Measurements from ENCODE around the gene RNH1. TPM values are rescaled to one million over a fixed set of nuclear protein-coding genes. Genes with fewer than 3 reads are reported as not detected.

RNH1 gene
- total and polyA plus RNA-seq, 7 experiments from 2014 or later: 98.6 to 243 (median 136) TPM

DNA sequence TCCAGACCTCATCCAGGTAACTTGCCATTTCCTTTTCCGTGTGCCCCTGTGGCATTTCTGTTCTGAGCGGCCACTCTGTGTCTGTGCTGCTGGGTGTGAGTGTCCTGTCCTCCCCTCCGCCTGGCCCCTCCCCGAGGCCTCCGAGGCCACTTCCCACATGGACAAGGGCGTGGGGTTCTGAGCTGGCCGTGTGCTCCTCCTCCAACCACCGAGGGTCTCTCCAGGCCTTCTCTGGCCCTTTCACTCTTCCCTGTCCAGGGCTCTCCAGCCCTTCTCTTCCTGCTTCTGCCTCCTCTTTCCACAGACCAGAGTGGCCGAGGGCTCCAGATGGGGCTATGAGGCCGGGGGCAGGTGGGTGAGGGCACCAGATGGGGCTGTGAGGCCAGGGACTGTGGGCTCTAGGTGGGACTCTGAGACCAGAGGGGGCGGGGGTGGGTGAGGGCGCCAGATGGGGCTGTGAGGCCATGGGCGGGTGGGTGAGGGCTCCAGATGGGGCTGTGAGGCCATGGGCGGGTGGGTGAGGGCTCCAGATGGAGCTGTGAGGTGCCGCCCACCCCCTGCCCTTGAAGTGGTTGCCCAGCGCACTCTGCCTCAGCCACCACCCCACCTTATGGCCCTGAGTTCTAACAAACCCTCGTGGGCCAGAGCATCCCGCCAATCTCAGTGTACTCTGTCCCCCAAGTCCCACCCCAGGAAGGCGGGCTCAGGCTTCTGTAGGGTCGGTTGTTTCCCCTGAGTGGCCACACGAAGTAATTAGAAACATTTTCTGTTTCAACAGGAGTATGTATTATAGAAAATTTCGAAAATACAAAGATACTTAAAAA, 32.9 kb downstream of the RNH1 start:
- DNase-seq (no peak), ATAC-seq (no peak)
- intact Hi-C loops (cut with micrococcal nuclease): no loop called here
- no peaks in the 10 kb centered on the region for H3K4me1 ChIP-seq (ENCODE audit: control insufficient read depth in 2 of 2, insufficient read depth in 2 of 2, low read length in 2 of 2)
- no peak overlapping the region for H3K27ac ChIP-seq (ENCODE audit: low read depth, low read length)
- Mint-ChIP-seq H3K36me3 (peaks cover 0 to 6% (median 0%) of the 10 kb centered on the region in 5 donors), H3K27me3 (no peaks in the 10 kb centered on the region), H3K4me3 (no peak overlapping the region), H3K27ac (no peak overlapping the region), H3K4me1 (peaks cover 0 to 6% (median 0%) of the 10 kb centered on the region in 7 donors), H3K9me3 (no peaks in the 10 kb centered on the region)
- no peaks in the 10 kb centered on the region for H3K27me3 ChIP-seq (ENCODE audit: control insufficient read depth in 2 of 2, insufficient read depth in 2 of 2, low read length in 2 of 2)
- no peaks in the 10 kb centered on the region for H3K9me3 ChIP-seq (ENCODE audit: control insufficient read depth in 2 of 3, low read length in 3 of 3)
- H3K36me3 ChIP-seq (ENCODE audit: control insufficient read depth in 2 of 3, insufficient read depth in 3 of 3, low read length in 3 of 3): peaks cover 0 to 3% (median 0%) of the 10 kb centered on the region in 3 experiments
- no peak overlapping the region for H3K4me3 ChIP-seq (ENCODE audit: low read length)
- ChIA-PET POLR2A (no interaction called here), CTCF (no interaction called here)

DNA sequence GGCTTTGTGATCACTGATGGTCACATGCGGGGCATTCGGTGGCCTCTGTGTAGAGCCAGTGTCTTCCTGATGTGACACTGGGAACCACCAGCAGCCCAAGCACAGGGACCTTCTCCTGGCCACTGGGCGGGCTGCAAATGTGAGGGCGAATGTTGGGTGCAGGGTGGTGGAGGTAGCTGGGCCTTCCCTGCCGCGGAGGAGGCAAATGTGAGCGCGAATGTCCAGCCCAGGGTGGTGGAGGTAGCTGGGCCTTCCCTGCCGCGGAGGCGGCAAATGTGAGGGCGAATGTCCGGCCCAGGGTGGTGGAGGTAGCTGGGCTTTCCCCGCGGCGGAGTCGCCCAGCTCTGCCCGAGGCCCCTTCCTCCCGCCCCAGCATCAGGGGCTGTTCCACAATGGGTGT, 33.6 kb downstream of the RNH1 start:
- ChIA-PET CTCF (no interaction called here), POLR2A (no interaction called here)
- H3K36me3 Mint-ChIP-seq: peaks cover 0 to 3% (median 0%) of the 10 kb centered on the region in 5 donors
- H3K4me3 Mint-ChIP-seq: no peak overlapping the region
- Histone ChIP-seq H3K27me3 (ENCODE audit: control insufficient read depth in 2 of 2, insufficient read depth in 2 of 2, low read length in 2 of 2) (no peaks in the 10 kb centered on the region), H3K36me3 (ENCODE audit: control insufficient read depth in 2 of 3, insufficient read depth in 3 of 3, low read length in 3 of 3) (no peaks in the 10 kb centered on the region), H3K4me1 (ENCODE audit: control insufficient read depth in 2 of 2, insufficient read depth in 2 of 2, low read length in 2 of 2) (no peaks in the 10 kb centered on the region), H3K4me3 (ENCODE audit: low read length) (no peak overlapping the region), H3K9me3 (ENCODE audit: control insufficient read depth in 2 of 3, low read length in 3 of 3) (no peaks in the 10 kb centered on the region), H3K27ac (ENCODE audit: low read depth, low read length) (no peak overlapping the region)
- peaks cover 0 to 6% (median 0%) of the 10 kb centered on the region in 7 donors for H3K4me1 Mint-ChIP-seq
- intact Hi-C loops (cut with micrococcal nuclease): no loop called here
- ATAC-seq (no peak), DNase-seq (no peak)
- H3K9me3 Mint-ChIP-seq: no peaks in the 10 kb centered on the region
- H3K27me3 Mint-ChIP-seq: no peaks in the 10 kb centered on the region
- H3K27ac Mint-ChIP-seq: no peak overlapping the region

DNA sequence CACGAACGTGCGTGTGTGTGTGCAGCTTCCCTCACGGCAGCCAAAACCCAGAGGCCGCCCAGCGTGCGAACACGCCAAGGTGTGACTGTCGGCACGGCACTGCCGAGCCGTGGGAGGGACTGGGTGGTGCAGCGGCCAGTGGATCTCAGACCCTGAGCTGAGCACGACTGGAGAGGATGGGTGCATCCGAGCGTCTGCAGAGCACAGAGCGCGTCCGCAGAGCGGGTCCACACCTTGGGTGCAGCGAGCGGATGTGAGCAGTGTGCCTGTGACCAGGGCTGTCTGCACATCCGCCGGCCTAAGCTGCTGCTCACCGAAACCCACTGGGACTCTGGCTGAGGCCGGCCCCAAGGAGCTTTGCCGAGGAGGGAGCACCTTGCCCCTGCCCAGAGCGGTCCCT, 34.2 kb downstream of the RNH1 start:
- no peaks in the 10 kb centered on the region for H3K27me3 Mint-ChIP-seq
- Histone ChIP-seq H3K9me3 (ENCODE audit: control insufficient read depth in 2 of 3, low read length in 3 of 3) (no peaks in the 10 kb centered on the region), H3K27ac (ENCODE audit: low read depth, low read length) (no peak overlapping the region), H3K4me1 (ENCODE audit: control insufficient read depth in 2 of 2, insufficient read depth in 2 of 2, low read length in 2 of 2) (no peaks in the 10 kb centered on the region), H3K4me3 (ENCODE audit: low read length) (no peak overlapping the region), H3K27me3 (ENCODE audit: control insufficient read depth in 2 of 2, insufficient read depth in 2 of 2, low read length in 2 of 2) (no peaks in the 10 kb centered on the region), H3K36me3 (ENCODE audit: control insufficient read depth in 2 of 3, insufficient read depth in 3 of 3, low read length in 3 of 3) (no peaks in the 10 kb centered on the region)
- H3K27ac Mint-ChIP-seq: no peak overlapping the region
- ATAC-seq (no peak), DNase-seq (no peak)
- no peak overlapping the region for H3K4me3 Mint-ChIP-seq
- H3K36me3 Mint-ChIP-seq: peaks cover 0 to 7% (median 0%) of the 10 kb centered on the region in 5 donors
- intact Hi-C loops (cut with micrococcal nuclease): no loop called here
- no peaks in the 10 kb centered on the region for H3K9me3 Mint-ChIP-seq
- ChIA-PET POLR2A (no interaction called here), CTCF (no interaction called here)
- peaks cover 0 to 6% (median 0%) of the 10 kb centered on the region in 7 donors for H3K4me1 Mint-ChIP-seq

DNA sequence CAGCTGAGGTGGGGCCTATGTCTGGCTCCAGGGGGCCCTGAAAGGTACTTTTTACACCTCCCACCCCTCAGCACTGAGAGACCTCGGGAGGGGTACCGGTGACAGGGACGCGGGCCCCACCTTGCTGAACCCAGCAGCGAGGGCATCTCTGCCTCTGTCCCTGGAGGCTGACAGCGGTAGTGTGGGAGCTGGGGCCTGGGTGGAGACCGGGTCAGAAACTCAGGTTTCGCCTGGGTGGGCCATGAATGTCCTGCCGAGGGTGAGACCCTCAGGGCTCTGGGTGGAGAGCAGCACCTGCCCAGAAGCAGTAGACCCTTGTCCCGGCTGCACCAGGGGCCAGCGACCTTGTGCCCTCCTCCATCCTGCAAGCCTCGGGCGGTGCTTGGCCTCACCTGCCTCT, 34.8 kb downstream of the RNH1 start:
- H3K27ac Mint-ChIP-seq: no peak overlapping the region
- H3K27me3 ChIP-seq (ENCODE audit: control insufficient read depth in 2 of 2, insufficient read depth in 2 of 2, low read length in 2 of 2): no peaks in the 10 kb centered on the region
- H3K4me3 Mint-ChIP-seq: no peak overlapping the region
- DNase-seq (no peak), ATAC-seq (no peak)
- H3K4me3 ChIP-seq (ENCODE audit: low read length): no peak overlapping the region
- no peak overlapping the region for H3K27ac ChIP-seq (ENCODE audit: low read depth, low read length)
- CTCF ChIA-PET: no interaction called here
- peaks cover 0 to 6% (median 0%) of the 10 kb centered on the region in 7 donors for H3K4me1 Mint-ChIP-seq
- H3K27me3 Mint-ChIP-seq: no peaks in the 10 kb centered on the region
- POLR2A ChIA-PET: no interaction called here
- no peaks in the 10 kb centered on the region for H3K36me3 ChIP-seq (ENCODE audit: control insufficient read depth in 2 of 3, insufficient read depth in 3 of 3, low read length in 3 of 3)
- H3K4me1 ChIP-seq (ENCODE audit: control insufficient read depth in 2 of 2, insufficient read depth in 2 of 2, low read length in 2 of 2): no peaks in the 10 kb centered on the region
- H3K36me3 Mint-ChIP-seq: peaks cover 0 to 7% (median 0%) of the 10 kb centered on the region in 5 donors
- H3K9me3 ChIP-seq (ENCODE audit: control insufficient read depth in 2 of 3, low read length in 3 of 3): no peaks in the 10 kb centered on the region
- no peaks in the 10 kb centered on the region for H3K9me3 Mint-ChIP-seq
- intact Hi-C loops (cut with micrococcal nuclease): no loop called here

DNA sequence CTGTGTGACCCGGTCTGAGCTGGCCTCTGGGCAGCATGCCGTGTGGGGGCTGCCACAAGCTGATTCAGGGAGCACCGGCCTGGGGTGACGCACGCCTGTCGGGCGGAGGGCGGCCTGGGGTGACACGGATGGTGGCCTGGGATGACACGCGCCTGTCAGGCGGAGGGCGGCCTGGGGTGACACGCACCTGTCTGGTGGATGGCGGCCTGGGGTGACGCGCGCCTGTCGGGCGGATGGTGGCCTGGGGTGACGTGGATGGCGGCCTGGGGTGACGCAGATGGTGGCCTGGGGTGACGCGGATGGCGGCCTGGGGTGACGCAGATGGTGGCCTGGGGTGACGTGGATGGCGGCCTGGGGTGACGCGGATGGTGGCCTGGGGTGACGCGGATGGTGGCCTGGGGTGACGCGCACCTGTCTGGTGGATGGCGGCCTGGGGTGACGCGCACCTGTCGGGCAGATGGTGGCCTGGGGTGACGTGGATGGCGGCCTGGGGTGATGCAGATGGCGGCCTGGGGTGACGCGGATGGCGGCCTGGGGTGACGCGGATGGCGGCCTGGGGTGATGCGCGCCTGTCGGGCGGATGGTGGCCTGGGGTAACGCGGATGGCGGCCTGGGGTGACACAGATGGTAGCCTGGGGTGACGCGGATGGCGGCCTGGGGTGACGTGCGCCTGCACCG, 35.4 kb downstream of the RNH1 start:
- no peaks in the 10 kb centered on the region for H3K4me1 ChIP-seq (ENCODE audit: control insufficient read depth in 2 of 2, insufficient read depth in 2 of 2, low read length in 2 of 2)
- H3K4me3 Mint-ChIP-seq: no peak overlapping the region
- peaks cover 0 to 6% (median 0%) of the 10 kb centered on the region in 7 donors for H3K4me1 Mint-ChIP-seq
- H3K27ac Mint-ChIP-seq: no peak overlapping the region
- no peak for DNase-seq
- ChIA-PET POLR2A (interaction anchor here (1.1 kb wide), 1 partner anchor 15 kb away, joined by 3 read pairs; no protein-coding TSS in a partner anchor), CTCF (no interaction called here)
- H3K27ac ChIP-seq (ENCODE audit: low read depth, low read length): no peak overlapping the region
- H3K36me3 Mint-ChIP-seq: peaks cover 0 to 4% (median 0%) of the 10 kb centered on the region in 5 donors
- no peaks in the 10 kb centered on the region for H3K36me3 ChIP-seq (ENCODE audit: control insufficient read depth in 2 of 3, insufficient read depth in 3 of 3, low read length in 3 of 3)
- ATAC-seq: no peak
- no peak overlapping the region for H3K4me3 ChIP-seq (ENCODE audit: low read length)
- no peaks in the 10 kb centered on the region for H3K27me3 Mint-ChIP-seq
- H3K27me3 ChIP-seq (ENCODE audit: control insufficient read depth in 2 of 2, insufficient read depth in 2 of 2, low read length in 2 of 2): no peaks in the 10 kb centered on the region
- intact Hi-C loops (cut with micrococcal nuclease): no loop called here
- H3K9me3 Mint-ChIP-seq: no peaks in the 10 kb centered on the region
- no peaks in the 10 kb centered on the region for H3K9me3 ChIP-seq (ENCODE audit: control insufficient read depth in 2 of 3, low read length in 3 of 3)

DNA sequence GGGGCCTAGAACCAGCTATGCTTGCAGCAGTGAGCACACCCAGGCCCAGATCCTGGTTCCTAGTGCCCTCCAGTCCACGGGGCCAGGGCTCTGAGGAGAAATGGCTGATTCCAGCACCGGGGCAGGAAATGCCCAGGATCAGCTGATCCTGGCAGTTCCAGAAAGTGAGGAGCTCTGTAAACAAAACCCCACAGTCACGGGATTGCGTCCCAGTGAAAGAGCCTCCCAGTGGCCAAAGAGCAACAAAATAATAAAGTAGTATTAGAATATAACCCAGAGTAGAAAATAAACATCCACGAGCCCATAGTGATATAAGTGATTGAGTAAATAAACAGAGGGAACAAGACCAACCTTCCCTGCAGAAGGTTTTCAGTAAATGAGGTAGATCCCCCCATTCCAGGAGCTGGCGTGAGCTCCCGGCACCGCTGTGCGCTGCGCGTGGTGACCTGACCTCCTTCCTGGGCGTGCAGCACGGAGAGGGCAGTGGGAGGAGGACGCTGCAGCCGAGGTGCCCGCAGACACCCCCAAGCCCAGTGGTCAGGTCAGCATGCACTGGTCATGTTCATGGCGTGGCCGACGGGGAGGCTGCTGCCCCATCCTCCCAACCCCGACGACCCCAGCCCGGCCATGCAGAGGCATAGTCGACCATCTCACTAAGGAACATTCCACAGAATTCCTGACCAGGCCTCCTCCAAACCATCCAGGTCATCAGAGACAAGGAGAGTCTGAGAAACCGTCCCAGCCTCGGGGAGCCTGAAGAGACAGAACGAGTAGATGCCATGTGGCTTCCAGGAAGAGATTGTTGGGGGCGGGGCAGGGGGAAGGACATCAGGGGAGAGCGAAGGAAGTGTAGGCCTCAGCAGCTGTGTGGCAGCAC, 37.1 kb downstream of the RNH1 start:
- Histone ChIP-seq H3K27ac (ENCODE audit: low read depth, low read length) (no peak overlapping the region), H3K27me3 (ENCODE audit: control insufficient read depth in 2 of 2, insufficient read depth in 2 of 2, low read length in 2 of 2) (no peaks in the 10 kb centered on the region), H3K36me3 (ENCODE audit: control insufficient read depth in 2 of 3, insufficient read depth in 3 of 3, low read length in 3 of 3) (no peaks in the 10 kb centered on the region), H3K4me1 (ENCODE audit: control insufficient read depth in 2 of 2, insufficient read depth in 2 of 2, low read length in 2 of 2) (no peaks in the 10 kb centered on the region), H3K4me3 (ENCODE audit: low read length) (no peak overlapping the region), H3K9me3 (ENCODE audit: control insufficient read depth in 2 of 3, low read length in 3 of 3) (no peaks in the 10 kb centered on the region)
- Mint-ChIP-seq H3K4me3 (peak overlapping the region in 1 of 10 donors; percentile 6), H3K9me3 (no peaks in the 10 kb centered on the region), H3K27me3 (no peaks in the 10 kb centered on the region), H3K4me1 (peaks cover 0 to 6% (median 0%) of the 10 kb centered on the region in 7 donors), H3K27ac (no peak overlapping the region), H3K36me3 (peaks cover 0 to 4% (median 0%) of the 10 kb centered on the region in 5 donors)
- no peak for ATAC-seq
- intact Hi-C loops (cut with micrococcal nuclease): no loop called here
- ChIA-PET POLR2A (interaction anchor here (0.7 to 1.1 kb wide), 2 partner anchors 13 to 111 kb away, joined by 3 read pairs; no protein-coding TSS in a partner anchor), CTCF (no interaction called here)
- no peak for DNase-seq

All from naive thymus-derived CD4-positive, alpha-beta T cell (primary cell).